GM18870 (cell line): Measurements from ENCODE around the gene APRT.
"Not testable (repeated sequence)": the region's sequence is repeated elsewhere in the genome, so short reads cannot be mapped to it uniquely, and the experiment has no call there.

Experiments used
- ATAC-seq: cut with Tn5 transposase; IDR thresholded peaks from one replicate; pipeline ENCODE4 v1.9.1; 2021; ENCODE audit warnings: moderate library complexity; ENCODE audit not compliant: unreplicated experiment

Gene APRT

GRCh38 chr16:88790312-88791211, 21.2 kb downstream of the APRT start:
- no peak for ATAC-seq

- ATAC-seq: no peak
These were observed 22.1 kb downstream of the APRT start for GRCh38 chr16:88789594-88789993.

GRCh38 chr16:88788749-88789148, 23.0 kb downstream of the APRT start:
- ATAC-seq: not testable (repeated sequence)

- no peak for ATAC-seq
These were observed 24.0 kb downstream of the APRT start for GRCh38 chr16:88787579-88788314.

- ATAC-seq: no peak
These were observed 26.4 kb downstream of the APRT start, which contains the start of gene PIEZO1 for GRCh38 chr16:88785106-88785924. PIEZO1 (minus strand) TSS chr16:88785220; CDS start chr16:88784964, 256 bp downstream.

- ATAC-seq: no peak
These were observed 26.9 kb downstream of the APRT start for GRCh38 chr16:88784856-88785105.

GRCh38 chr16:88784074-88784855, 27.5 kb downstream of the APRT start:
- ATAC-seq: no peak

GRCh38 chr16:88783391-88784073, 28.2 kb downstream of the APRT start:
- no peak for ATAC-seq

GRCh38 chr16:88782454-88783390, 29.0 kb downstream of the APRT start:
- ATAC-seq: no peak

- ATAC-seq: no peak
These were observed 30.3 kb downstream of the APRT start for GRCh38 chr16:88781140-88782077.

GRCh38 chr16:88780142-88781062, 31.3 kb downstream of the APRT start:
- ATAC-seq: no peak

GRCh38 chr16:88779406-88780141, 32.2 kb downstream of the APRT start:
- ATAC-seq: no peak

- ATAC-seq: no peak
These were observed 33.1 kb downstream of the APRT start for GRCh38 chr16:88778541-88779065.

- no peak for ATAC-seq
These were observed 33.5 kb downstream of the APRT start for GRCh38 chr16:88778271-88778525.

- no peak for ATAC-seq
These were observed 34.1 kb downstream of the APRT start for GRCh38 chr16:88777471-88778270.
